Stimulated activated CD4-positive, alpha-beta T cell treated with anti-CD3 and anti-CD28 coated beads, Interleukin-15, amount 100 ng/mL, for 24 hours (primary cell): Measurements from ENCODE around the gene FREM1.

Experiments used
- DNase-seq: peaks from one replicate; pipeline ENCODE4 v3.0.0-alpha.2; 2020

Gene FREM1

GRCh38 chr9:14911046-14911445, 818 bp upstream of the FREM1 start:
- DNase-seq, result no peak

DNA sequence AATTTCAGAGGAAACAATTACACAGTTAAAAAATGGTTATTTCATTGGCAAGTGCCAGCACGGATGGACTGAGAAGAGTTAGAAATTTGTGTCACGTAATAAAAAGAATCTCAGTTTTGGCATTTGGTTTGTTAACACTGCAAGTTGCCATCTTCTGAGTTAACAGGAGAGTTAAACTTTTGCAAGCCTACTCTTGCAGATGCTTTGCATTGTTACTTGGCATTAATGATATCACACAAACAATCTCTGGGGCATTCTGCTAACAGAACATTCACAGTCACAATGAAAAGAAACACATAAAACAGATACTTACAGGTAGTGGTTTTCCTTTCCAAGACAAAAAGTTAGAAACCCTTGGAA, 647 bp downstream of the FREM1 start:
- no peak for DNase-seq

- DNase-seq, result no peak
Observed at GRCh38 chr9:14909181-14909580, 1.0 kb downstream of the FREM1 start.

- no peak for DNase-seq
Observed at GRCh38 chr9:14908295-14909180, 1.7 kb downstream of the FREM1 start.

DNA sequence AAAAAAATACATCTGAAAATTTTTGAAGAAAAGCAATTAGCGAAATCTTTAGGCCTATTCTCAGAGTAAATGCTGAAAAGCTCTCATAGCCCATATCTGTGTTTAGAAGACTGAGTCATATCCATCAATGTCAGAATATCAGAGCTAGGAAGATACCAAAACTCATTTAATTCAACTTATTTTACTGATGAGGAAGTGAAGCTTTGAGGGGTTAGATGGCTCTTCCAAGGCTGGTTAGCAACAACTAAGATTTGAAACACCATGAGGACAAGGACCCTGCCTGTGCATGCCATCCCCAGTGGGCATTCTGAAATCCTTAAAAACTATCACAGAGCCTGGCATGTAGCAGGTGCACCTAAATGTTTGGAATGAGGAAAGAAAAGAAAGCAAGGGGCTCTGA, 2.5 kb downstream of the FREM1 start:
- DNase-seq, result no peak

DNA sequence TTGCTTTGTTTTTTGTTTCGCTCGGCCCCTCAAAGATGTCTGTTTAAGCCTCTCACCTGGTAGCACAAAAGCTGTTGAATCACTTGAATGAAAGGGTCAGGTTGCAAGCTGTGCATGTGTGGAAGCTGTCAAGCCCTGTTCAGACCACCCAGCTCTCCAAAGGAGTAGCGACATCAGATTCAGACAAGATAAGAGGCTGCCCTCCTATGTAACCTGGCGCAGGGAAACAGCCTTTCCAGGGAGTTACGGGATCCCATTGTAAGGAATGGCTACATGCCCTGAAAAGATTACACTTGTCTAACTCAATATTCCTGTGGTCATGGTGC, 2.9 kb downstream of the FREM1 start:
- no peak for DNase-seq

DNA sequence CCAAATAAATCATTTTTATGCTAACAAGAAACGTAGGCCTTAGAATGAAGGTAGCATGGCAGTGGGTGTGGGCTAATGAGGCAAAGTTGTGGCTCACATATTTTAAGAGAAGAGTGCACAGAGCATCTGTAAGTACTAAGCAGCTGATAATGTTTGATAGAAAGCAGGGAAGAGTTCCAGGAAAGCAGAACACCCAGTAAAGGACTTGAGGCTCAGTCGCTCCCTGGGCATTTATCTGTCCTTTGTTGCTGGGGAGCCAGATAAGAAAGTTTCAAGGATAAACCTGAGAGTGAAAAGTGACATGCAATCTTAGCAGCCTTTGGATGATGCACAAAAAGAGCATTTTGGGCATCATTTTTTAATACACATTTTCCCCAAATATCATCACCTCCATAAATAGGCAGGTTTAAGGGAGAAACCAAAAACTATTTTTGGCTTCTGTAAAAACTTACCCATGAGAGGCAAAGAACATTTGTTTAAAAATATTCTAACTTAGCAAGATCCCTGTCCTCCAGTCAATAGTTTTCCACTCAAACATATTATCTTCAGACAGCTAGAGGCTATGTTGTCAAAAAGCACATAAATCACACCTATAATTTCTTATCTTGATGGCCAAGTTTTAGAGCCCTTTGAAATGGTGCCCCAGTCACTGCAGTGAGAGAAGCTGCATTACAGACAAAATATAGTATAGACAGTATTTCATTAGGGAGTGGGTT, 3.4 kb downstream of the FREM1 start:
- no peak for DNase-seq

DNA sequence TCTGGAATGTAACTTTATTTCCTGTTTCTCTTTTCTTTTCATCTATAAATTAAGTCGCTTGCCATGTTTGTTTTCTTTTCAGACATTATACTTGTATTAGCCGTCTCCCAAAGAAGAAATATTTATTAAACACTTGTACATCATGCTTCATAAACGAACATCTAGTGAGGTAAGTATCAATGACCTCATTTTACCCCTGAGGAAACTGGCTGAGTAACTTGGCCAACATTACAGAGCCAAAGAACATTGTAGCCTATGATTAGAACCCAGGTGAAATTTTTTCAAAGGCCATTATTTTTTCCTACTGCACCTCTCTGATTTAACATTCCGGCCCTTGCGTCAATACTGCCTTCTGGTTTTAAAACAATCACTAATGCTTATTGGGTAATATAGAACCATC, 4.2 kb downstream of the FREM1 start:
- no peak for DNase-seq

DNA sequence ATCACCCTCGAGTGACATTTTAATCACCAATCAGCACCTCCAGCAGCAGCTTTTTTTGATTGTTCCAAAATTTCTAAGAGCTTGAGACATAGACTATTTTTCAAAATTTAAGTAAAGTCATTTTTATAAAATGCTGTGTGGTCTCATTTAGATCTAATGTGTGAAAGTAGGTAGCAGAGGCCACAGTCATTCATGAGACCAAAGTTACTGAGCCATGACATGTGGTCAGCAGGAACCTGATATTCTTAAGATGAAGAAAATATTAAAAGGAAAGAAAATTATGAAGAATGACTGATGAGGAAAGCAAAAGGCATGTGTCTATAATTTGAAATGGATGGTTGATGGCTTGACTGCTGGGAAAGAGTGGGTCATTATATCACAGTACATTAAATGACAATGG, 7.2 kb downstream of the FREM1 start:
- no peak for DNase-seq

- DNase-seq, result no peak
Observed at GRCh38 chr9:14902561-14902960, 7.7 kb downstream of the FREM1 start.

DNA sequence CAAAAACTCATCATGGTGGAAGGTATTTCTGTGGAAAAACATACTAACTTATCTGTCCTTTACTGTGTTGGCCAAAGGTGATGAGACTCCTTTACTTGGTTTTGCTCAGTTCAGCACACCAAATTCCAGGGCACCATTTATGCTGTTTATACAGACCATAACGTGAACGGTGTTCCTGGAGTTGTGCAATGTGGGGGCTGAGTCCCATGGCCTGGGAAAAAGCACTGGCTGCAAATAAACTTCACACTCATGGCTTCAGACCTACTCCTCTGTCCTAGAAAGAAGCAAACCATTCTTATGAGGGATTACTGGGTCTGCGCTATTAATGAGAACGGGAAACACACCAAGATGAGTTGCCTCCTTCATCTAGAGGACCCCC, 10.4 kb downstream of the FREM1 start:
- DNase-seq, result no peak

DNA sequence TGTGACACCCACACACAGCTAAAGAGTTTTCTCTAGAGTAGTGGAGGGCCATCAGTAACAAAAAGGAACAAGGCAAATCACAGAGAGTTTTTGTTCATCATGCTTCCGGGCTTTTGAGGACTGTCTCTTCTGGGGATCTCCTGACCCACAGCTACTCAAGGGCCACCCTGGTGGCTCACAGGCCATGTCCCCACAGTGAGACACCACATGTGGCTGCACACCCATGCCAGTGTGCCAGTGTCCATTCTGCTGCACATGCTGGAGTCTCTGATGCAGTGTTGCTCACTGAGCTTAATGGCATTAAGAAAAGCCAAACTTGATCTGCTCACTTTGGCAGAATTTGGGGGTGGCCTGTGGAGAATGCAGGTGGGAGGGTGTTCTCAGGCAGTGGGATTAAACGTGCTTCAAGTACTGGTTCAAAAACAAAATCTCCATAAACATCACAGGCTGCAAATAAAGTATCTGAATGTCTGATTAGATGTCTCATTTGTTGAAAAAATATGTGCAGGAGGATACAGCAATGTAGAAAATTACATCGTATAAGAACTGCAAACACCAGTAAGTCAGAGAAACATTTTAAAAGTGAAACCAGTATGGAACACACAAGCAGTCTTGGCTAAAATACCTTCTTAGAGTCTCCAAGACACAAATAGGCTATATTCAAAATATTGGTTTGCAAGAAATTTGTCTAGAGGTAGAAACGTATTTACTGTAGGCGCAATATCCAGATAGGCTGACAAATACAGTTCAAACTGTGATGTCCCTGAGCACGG, 11.0 kb downstream of the FREM1 start:
- DNase-seq, result no peak

DNA sequence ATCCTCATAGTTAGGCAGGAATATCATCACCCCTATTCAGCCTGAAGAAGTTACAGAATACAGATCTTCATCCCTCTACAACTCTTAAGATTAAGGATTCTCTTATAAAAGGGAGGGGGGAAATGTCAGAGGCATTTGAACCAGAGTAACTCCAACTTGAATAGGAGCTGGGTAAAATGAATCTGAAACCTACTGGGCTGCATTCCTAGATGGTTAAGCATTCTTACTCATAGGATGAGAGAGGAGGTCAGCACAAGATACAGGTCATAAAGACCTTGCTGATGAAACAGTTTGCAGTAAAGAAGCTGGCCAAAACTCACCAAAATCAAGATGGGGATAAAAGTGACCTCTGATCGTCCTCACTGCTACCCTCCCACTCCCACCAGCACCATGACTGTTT, 14.4 kb downstream of the FREM1 start:
- no peak for DNase-seq

DNA sequence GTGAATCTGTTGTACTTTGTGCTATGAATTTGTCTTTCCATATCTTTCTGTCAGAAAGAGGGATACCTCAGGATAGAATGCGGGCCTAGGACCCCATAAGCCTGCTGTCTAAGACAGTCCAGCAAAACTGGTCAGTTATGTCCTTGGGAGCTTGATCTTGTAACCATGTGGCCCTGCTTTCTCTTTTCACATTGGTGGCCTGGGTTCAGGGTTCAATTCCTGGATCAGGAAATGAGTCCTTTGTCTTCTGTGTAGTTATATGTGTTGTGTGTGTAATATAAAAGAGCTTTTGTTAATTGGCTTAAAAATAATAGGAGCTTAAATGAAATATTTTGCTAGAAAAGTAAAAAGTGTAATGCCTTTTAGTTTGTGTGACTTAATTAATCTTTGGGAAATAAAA, 16.9 kb downstream of the FREM1 start:
- no peak for DNase-seq

- no peak for DNase-seq
Observed at GRCh38 chr9:14891332-14891731, 18.9 kb downstream of the FREM1 start.

- no peak for DNase-seq
Observed at GRCh38 chr9:14889451-14889850, 20.8 kb downstream of the FREM1 start.

DNA sequence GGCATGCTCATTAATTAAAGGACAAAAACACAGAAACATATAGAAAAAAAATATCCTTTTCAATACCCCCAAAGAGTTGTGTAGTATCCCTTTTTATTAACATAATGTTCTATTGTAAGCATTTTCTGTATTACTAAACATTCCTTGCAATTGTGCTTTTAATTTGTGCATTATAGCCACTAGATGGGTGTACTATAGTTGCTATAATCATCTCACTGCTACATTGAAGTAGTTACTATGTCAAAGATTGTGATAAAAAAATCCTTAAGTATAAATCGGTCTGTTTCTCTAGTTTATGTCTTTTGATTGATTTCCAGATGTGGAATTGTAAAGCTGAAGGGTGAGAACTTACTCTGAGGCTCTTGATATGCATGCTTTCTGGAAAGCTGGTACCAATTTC, 21.4 kb downstream of the FREM1 start:
- no peak for DNase-seq

GRCh38 chr9:14888272-14888671, 22.0 kb downstream of the FREM1 start:
- DNase-seq, result no peak

- DNase-seq, result no peak
Observed at GRCh38 chr9:14887149-14887548, 23.1 kb downstream of the FREM1 start.

DNA sequence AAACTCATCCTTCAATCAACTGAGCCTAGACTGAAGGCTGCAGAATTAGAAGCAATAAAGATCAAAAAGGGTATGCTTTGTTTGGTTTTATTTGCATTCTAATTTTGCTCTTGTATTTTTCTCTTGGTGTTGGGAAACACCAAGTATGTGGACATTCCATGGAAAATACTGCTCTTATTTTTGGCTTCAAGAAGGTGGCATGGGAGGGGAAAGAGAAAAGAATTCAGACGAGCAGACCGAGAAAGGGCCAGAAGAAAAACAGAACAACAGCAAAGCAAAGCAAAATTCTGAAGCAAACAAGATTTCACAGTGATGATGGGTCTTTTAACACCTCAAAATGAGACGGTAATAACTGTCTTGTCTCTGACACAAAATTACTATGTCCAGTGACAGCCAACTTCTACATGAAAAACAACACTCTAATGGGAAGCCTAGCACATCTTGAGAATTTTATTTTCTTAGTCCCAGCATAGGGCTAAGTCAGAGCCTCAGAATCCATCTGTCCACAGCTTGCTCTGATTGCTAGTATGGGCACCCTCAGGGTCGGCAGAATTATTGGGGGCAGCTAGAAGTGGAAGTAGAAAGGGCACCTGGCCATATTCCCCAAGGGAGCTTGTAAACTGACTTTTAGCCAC, 26.8 kb downstream of the FREM1 start:
- no peak for DNase-seq

- no peak for DNase-seq
Observed at GRCh38 chr9:14882090-14882489, 28.1 kb downstream of the FREM1 start.

GRCh38 chr9:14881006-14881405, 29.2 kb downstream of the FREM1 start:
- DNase-seq, result no peak

- DNase-seq, result no peak
Observed at GRCh38 chr9:14870090-14870489, 40.1 kb downstream of the FREM1 start.

- no peak for DNase-seq
Observed at GRCh38 chr9:14869671-14870070, 40.6 kb downstream of the FREM1 start.
